HG03196 (cell line): ENCODE results near the gene MRGPRX4.

Experiments
- ATAC-seq: cut with Tn5 transposase; IDR thresholded peaks from one replicate; pipeline ENCODE4 v1.9.1; 2021; ENCODE audit not compliant: unreplicated experiment

Gene MRGPRX4

GRCh38 chr11:18204771-18205170, 32.1 kb downstream of the MRGPRX4 start:
- no peak for ATAC-seq

DNA sequence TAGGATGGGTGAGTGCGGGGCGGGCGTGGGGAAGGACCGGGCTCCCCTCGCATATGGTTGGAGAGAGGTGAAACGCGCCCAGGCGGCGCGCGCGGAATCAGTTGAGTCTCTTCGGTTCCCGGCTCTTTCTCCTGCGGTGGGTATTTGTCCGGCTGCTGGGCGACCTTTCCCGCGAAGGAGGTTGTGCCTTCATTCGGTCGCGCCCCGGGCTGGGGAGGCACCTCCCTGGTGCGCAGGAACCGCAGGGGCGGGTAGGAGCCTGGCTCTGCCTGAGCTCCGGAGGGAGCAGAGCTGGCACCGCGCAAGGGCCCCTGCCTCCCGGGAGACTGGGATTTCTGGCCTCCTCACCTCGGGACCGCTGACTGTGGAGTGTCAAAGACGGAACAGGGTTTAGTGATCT, 36.4 kb downstream of the MRGPRX4 start:
- ATAC-seq = no peak

DNA sequence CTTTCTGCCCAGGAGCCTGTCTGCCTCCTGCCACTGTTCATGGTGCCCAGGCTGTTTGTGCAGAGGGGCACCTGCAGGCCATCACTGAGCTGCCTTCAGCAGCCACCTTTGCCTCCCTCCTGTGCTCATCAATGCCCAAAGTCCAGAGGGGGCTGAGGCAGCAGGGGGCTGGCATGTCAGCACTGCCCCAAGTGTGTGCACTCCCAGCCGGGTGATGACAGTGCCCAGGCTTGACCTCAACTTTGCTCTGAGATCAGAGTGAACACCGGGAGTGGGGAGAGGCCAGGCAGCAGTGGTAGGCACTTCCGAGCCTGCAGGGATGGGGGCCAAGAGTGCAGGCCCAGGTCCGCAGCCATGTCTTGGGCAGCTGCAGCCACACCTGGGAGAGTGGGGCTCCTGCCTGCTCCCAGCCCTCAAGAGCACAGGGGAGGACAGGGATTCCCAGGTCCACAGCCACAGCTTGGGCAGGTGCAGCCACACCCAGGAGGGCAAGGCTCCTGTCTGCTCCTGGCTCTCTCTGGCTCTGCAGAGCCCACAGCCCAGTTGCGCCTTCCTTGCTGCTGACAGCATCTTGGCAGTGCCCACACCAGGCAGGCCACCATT, 48.7 kb downstream of the MRGPRX4 start:
- ATAC-seq = no peak

DNA sequence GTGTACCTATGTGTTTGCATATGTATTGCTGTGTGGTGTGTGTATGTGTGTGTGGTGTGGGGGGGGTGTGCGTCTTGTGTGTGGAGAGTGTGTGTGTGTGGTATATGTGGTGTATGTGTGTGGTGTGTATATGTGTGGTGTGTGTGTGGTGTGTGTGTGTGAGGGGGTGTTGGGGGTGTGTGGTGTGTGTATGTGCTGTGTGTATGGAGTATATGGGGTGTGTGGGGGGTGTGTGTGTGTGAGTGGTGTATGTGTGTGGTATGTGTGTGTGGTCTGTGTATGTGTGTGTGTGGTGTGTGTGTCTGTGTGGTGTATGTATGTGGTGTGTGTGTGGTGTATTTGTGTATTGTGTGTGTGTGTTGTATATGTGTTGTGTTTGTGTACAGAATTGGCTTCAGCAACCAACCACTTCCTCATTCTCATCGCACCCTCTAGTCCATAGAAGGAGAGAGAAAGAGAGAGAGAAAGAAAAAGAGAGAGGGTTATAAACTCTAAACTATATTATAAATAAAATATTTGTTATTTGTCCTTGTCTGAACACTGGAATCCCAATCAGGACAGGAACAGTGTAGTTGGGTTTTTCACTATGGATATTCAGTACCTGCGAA, 50.3 kb downstream of the MRGPRX4 start:
- ATAC-seq = no peak
